HL-60 (cell line): ENCODE data around the gene HK1.

Source experiments
- POLR2AphosphoS5 ChIP-seq: IDR thresholded peaks from 2 replicates; pipeline ENCODE4 v1.6.1; 2012; ENCODE audit warnings: low read depth
- TF ChIP-seq, protein P1 (sequence below): IDR thresholded peaks from one replicate; pipeline ENCODE4 v1.5.1; 2011; ENCODE audit warnings: low read length, control low read depth, inconsistent platforms; ENCODE audit not compliant: insufficient read depth
- TF ChIP-seq, protein P2 (sequence below): IDR thresholded peaks from 2 replicates; pipeline ENCODE4 v1.6.1; 2012; ENCODE audit warnings: low read depth; ENCODE audit not compliant: insufficient replicate concordance

DNA sequence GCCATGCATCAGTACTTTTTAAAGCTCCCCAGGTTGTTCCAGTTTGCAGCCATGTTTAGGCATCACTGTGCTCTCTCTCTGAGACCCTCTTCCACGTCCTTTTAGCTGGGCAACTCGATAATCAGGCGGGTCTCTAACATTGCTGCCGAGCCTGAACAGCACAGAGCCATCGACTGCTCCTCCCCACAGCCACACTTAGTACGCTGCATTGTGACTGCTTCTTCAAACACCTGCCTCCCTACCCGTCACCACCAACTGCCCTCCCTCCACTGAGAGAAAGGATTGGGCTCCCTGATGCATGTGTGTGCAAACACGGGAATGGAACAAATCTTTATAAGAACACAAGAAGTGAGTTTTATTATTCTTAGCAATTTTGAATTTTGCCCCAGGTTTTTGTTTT is 149.9 kb downstream of the HK1 start:
- TF ChIP-seq, protein P1, sequence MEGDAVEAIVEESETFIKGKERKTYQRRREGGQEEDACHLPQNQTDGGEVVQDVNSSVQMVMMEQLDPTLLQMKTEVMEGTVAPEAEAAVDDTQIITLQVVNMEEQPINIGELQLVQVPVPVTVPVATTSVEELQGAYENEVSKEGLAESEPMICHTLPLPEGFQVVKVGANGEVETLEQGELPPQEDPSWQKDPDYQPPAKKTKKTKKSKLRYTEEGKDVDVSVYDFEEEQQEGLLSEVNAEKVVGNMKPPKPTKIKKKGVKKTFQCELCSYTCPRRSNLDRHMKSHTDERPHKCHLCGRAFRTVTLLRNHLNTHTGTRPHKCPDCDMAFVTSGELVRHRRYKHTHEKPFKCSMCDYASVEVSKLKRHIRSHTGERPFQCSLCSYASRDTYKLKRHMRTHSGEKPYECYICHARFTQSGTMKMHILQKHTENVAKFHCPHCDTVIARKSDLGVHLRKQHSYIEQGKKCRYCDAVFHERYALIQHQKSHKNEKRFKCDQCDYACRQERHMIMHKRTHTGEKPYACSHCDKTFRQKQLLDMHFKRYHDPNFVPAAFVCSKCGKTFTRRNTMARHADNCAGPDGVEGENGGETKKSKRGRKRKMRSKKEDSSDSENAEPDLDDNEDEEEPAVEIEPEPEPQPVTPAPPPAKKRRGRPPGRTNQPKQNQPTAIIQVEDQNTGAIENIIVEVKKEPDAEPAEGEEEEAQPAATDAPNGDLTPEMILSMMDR, result no peak
- no peak for TF ChIP-seq POLR2AphosphoS5
- TF ChIP-seq, protein P2, sequence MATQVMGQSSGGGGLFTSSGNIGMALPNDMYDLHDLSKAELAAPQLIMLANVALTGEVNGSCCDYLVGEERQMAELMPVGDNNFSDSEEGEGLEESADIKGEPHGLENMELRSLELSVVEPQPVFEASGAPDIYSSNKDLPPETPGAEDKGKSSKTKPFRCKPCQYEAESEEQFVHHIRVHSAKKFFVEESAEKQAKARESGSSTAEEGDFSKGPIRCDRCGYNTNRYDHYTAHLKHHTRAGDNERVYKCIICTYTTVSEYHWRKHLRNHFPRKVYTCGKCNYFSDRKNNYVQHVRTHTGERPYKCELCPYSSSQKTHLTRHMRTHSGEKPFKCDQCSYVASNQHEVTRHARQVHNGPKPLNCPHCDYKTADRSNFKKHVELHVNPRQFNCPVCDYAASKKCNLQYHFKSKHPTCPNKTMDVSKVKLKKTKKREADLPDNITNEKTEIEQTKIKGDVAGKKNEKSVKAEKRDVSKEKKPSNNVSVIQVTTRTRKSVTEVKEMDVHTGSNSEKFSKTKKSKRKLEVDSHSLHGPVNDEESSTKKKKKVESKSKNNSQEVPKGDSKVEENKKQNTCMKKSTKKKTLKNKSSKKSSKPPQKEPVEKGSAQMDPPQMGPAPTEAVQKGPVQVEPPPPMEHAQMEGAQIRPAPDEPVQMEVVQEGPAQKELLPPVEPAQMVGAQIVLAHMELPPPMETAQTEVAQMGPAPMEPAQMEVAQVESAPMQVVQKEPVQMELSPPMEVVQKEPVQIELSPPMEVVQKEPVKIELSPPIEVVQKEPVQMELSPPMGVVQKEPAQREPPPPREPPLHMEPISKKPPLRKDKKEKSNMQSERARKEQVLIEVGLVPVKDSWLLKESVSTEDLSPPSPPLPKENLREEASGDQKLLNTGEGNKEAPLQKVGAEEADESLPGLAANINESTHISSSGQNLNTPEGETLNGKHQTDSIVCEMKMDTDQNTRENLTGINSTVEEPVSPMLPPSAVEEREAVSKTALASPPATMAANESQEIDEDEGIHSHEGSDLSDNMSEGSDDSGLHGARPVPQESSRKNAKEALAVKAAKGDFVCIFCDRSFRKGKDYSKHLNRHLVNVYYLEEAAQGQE, result no peak
